Measurements from ENCODE around the gene CDH22. TPM values are rescaled to one million over a fixed set of nuclear protein-coding genes. Genes with fewer than 3 reads are reported as not detected.

Gene CDH22
- total RNA-seq, 1 experiment from 2014 or later: 0.11 TPM

GRCh38 chr20:46188866-46189541 is 119.3 kb downstream of the CDH22 start:
- intact Hi-C loops (cut with micrococcal nuclease; ENCODE audit: unreplicated experiment): no loop called here
- Mint-ChIP-seq H3K27ac (ENCODE audit: unreplicated experiment) (no peak overlapping the region), H3K27me3 (ENCODE audit: insufficient read depth, unreplicated experiment) (peaks cover 26% of the 10 kb centered on the region), H3K4me3 (ENCODE audit: unreplicated experiment) (no peak overlapping the region), H3K36me3 (ENCODE audit: insufficient read depth, unreplicated experiment) (no peaks in the 10 kb centered on the region), H3K9me3 (ENCODE audit: unreplicated experiment) (no peaks in the 10 kb centered on the region), H3K4me1 (ENCODE audit: low read depth, unreplicated experiment) (no peaks in the 10 kb centered on the region)
- no peaks in the 10 kb centered on the region for H3K36me3 ChIP-seq (ENCODE audit: control insufficient read depth, insufficient read depth, low read length)
- no peak overlapping the region for H3K4me3 ChIP-seq (ENCODE audit: low read depth, low read length)
- ChIA-PET CTCF (no interaction called here), POLR2A (no interaction called here)
- no peak for TF ChIP-seq CTCF (IDR thresholded peaks at IDR 0.05; ENCODE audit: insufficient read depth in 1 of 2, low read depth in 1 of 2, low read length in 1 of 2, severe bottlenecking in 1 of 2, unreplicated experiment in 1 of 2)
- no peaks in the 10 kb centered on the region for H3K9me3 ChIP-seq
- H3K27me3 ChIP-seq (replicated peaks; ENCODE audit: control insufficient read depth, insufficient read depth, low read length): peaks cover 3% of the 10 kb centered on the region; the same call in 1 of the 2 replicates
- DNase-seq: no peak
- no TSS peak for BruUV-seq (replicated peaks)
- no peaks in the 10 kb centered on the region for H3K4me1 ChIP-seq

- Mint-ChIP-seq H3K36me3 (ENCODE audit: insufficient read depth, unreplicated experiment) (no peaks in the 10 kb centered on the region), H3K4me1 (ENCODE audit: low read depth, unreplicated experiment) (no peaks in the 10 kb centered on the region), H3K4me3 (ENCODE audit: unreplicated experiment) (no peak overlapping the region), H3K9me3 (ENCODE audit: unreplicated experiment) (no peaks in the 10 kb centered on the region), H3K27me3 (ENCODE audit: insufficient read depth, unreplicated experiment) (peaks cover 27% of the 10 kb centered on the region), H3K27ac (ENCODE audit: unreplicated experiment) (no peak overlapping the region)
- ChIA-PET POLR2A (no interaction called here), CTCF (interaction anchor here (0.6 to 0.7 kb wide), 2 partner anchors 86 to 278 kb away, joined by 3 to 8 read pairs; no protein-coding TSS in a partner anchor)
- Histone ChIP-seq H3K9me3 (no peaks in the 10 kb centered on the region), H3K36me3 (ENCODE audit: control insufficient read depth, insufficient read depth, low read length) (no peaks in the 10 kb centered on the region), H3K4me3 (ENCODE audit: low read depth, low read length) (no peak overlapping the region), H3K4me1 (no peaks in the 10 kb centered on the region), H3K27me3 (replicated peaks; ENCODE audit: control insufficient read depth, insufficient read depth, low read length) (peaks cover 3% of the 10 kb centered on the region; the same call in 1 of the 2 replicates)
- intact Hi-C loops (cut with micrococcal nuclease; ENCODE audit: unreplicated experiment): no loop called here
- DNase-seq: no peak
- BruUV-seq (replicated peaks): no TSS peak
- TF ChIP-seq CTCF (IDR thresholded peaks at IDR 0.05; ENCODE audit: insufficient read depth in 1 of 2, low read depth in 1 of 2, low read length in 1 of 2, severe bottlenecking in 1 of 2, unreplicated experiment in 1 of 2): no peak
These were observed 122.1 kb downstream of the CDH22 start for GRCh38 chr20:46186210-46186609.

GRCh38 chr20:46185353-46185752 is 122.9 kb downstream of the CDH22 start:
- H3K4me3 Mint-ChIP-seq (ENCODE audit: unreplicated experiment): no peak overlapping the region
- intact Hi-C loops (cut with micrococcal nuclease; ENCODE audit: unreplicated experiment): no loop called here
- H3K4me1 Mint-ChIP-seq (ENCODE audit: low read depth, unreplicated experiment): no peaks in the 10 kb centered on the region
- ChIA-PET CTCF (interaction anchor here (0.6 to 0.7 kb wide), 2 partner anchors 86 to 279 kb away, joined by 3 to 8 read pairs; no protein-coding TSS in a partner anchor), POLR2A (no interaction called here)
- H3K36me3 Mint-ChIP-seq (ENCODE audit: insufficient read depth, unreplicated experiment): no peaks in the 10 kb centered on the region
- H3K9me3 ChIP-seq: no peaks in the 10 kb centered on the region
- no peaks in the 10 kb centered on the region for H3K4me1 ChIP-seq
- DNase-seq: no peak
- no peak overlapping the region for H3K27ac Mint-ChIP-seq (ENCODE audit: unreplicated experiment)
- peaks cover 3% of the 10 kb centered on the region; the same call in 1 of the 2 replicates for H3K27me3 ChIP-seq (replicated peaks; ENCODE audit: control insufficient read depth, insufficient read depth, low read length)
- H3K4me3 ChIP-seq (ENCODE audit: low read depth, low read length): no peak overlapping the region
- H3K36me3 ChIP-seq (ENCODE audit: control insufficient read depth, insufficient read depth, low read length): no peaks in the 10 kb centered on the region
- no peak for TF ChIP-seq CTCF (IDR thresholded peaks at IDR 0.05; ENCODE audit: insufficient read depth in 1 of 2, low read depth in 1 of 2, low read length in 1 of 2, severe bottlenecking in 1 of 2, unreplicated experiment in 1 of 2)
- peaks cover 27% of the 10 kb centered on the region for H3K27me3 Mint-ChIP-seq (ENCODE audit: insufficient read depth, unreplicated experiment)
- no TSS peak for BruUV-seq (replicated peaks)
- no peaks in the 10 kb centered on the region for H3K9me3 Mint-ChIP-seq (ENCODE audit: unreplicated experiment)

Measured in Caco-2 (cell line).